Naive B cell (primary cell): Measurements from ENCODE around the gene PCED1B. TPM values are rescaled to one million over a fixed set of nuclear protein-coding genes. Genes with fewer than 3 reads are reported as not detected.
"Not testable (repeated sequence)": the region's sequence is repeated elsewhere in the genome, so short reads cannot be mapped to it uniquely, and the experiment has no call there.

Experiments used
- ATAC-seq, 2 donors: fragments of 150-1000 bp; cut with Tn5 transposase; 2 replicates each; pipeline ENCODE4 v1.10.0; 2021; ENCODE audit warnings: low read depth in 2 of 2, mild to moderate bottlenecking in 2 of 2, moderate library complexity in 2 of 2
- DNase-seq: peaks from one replicate; pipeline ENCODE4 v3.0.0; 2022
- H3K27ac Mint-ChIP-seq, 6 donors: one replicate each; pipeline ENCODE4 v1.8.0; 2020 to 2022; ENCODE audit warnings: mild to moderate bottlenecking in 6 of 6, mixed read lengths in 6 of 6, moderate library complexity in 5 of 6, inconsistent platforms in 2 of 6
- H3K27me3 Mint-ChIP-seq, 3 donors: one replicate each; pipeline ENCODE4 v1.8.0; 2021 to 2022; ENCODE audit warnings: mixed read lengths in 3 of 3, mild to moderate bottlenecking in 1 of 3
- H3K36me3 Mint-ChIP-seq, 2 donors: one replicate each; pipeline ENCODE4 v1.8.0; 2020 to 2022; ENCODE audit warnings: mixed read lengths in 2 of 2, inconsistent platforms in 1 of 2, mild to moderate bottlenecking in 1 of 2
- H3K4me1 Mint-ChIP-seq, 3 donors: one replicate each; pipeline ENCODE4 v1.8.0; 2020 to 2022; ENCODE audit warnings: mixed read lengths in 3 of 3, inconsistent platforms in 1 of 3, mild to moderate bottlenecking in 1 of 3, moderate library complexity in 1 of 3
- H3K4me3 Mint-ChIP-seq, 8 donors: one replicate each; pipeline ENCODE4 v1.8.0; 2020 to 2022; ENCODE audit warnings: mild to moderate bottlenecking in 8 of 8, mixed read lengths in 8 of 8, moderate library complexity in 8 of 8, inconsistent platforms in 2 of 8
- H3K9me3 Mint-ChIP-seq, 7 donors: one replicate each; pipeline ENCODE4 v1.8.0; 2020 to 2022; ENCODE audit warnings: mixed read lengths in 7 of 7, mild to moderate bottlenecking in 5 of 7, inconsistent platforms in 2 of 7, moderate library complexity in 1 of 7
- polyA plus RNA-seq, 6 donors: library from polyadenylated mRNA; unstranded; fragments of 300-500 nt; fragmentation: Illumina TruSeq; gene quantifications; one replicate each; pipeline ENCODE4 v1.2.3, GENCODE V29; 2021; ENCODE audit warnings: low read depth in 6 of 6

The PCED1B gene
- polyA plus RNA-seq, 6 donors from 2014 or later: 8.2 to 17.4 (median 11.0) TPM

DNA sequence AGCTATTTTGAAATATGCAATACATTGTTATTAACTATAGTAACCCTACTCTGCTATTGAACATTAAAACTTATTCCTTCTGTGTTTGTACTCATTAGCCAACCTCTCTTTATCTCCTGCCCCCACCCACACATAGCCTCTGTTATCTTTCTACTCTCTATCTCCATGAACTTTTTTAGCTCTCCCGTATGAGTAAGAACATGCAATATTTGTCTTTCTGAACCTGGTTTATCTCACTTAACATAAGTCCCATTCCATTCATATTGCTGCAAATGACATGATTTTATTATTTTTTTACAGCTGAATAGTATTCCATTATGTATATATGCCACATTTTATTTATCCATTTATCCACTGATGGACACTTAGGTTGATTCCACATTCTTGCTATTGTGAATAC, 79.4 kb downstream of the PCED1B start:
- no peak for ATAC-seq
- Mint-ChIP-seq H3K9me3 (peaks cover 0 to 6% (median 4%) of the 10 kb centered on the region in 7 donors), H3K36me3 (peaks cover 18 to 20% of the 10 kb centered on the region in 2 donors), H3K4me1 (peaks cover 5 to 8% (median 7%) of the 10 kb centered on the region in 3 donors), H3K27ac (no peak overlapping the region), H3K4me3 (peak overlapping the region in 1 of 8 donors; percentile 0), H3K27me3 (no peaks in the 10 kb centered on the region)
- no peak for DNase-seq

DNA sequence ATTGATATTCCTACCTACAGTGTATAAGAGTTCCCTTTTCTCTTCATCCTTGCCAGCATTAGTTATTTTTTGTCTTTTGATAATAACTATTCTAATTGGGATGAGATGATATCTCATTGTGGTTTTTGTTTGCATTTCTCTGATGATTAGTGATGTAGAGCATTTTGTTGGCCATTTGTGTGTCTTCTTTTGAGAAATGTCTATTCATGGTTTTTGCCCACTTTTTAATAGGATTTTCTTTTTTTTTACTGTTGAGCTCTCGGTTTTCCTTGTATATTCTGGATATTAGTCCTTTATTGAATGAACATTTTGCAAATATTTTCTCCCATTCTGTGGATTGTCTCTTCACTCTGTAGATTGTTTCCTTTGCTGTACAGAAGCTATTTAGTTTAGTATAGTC, 79.9 kb downstream of the PCED1B start:
- Mint-ChIP-seq H3K27me3 (no peaks in the 10 kb centered on the region), H3K9me3 (peaks cover 0 to 6% (median 4%) of the 10 kb centered on the region in 7 donors), H3K4me3 (no peak overlapping the region), H3K36me3 (peaks cover 18 to 21% of the 10 kb centered on the region in 2 donors), H3K27ac (peak overlapping the region in 1 of 6 donors; percentile 24), H3K4me1 (peaks cover 5 to 8% (median 7%) of the 10 kb centered on the region in 3 donors)
- DNase-seq (no peak), ATAC-seq (no peak)

- Mint-ChIP-seq H3K36me3 (peaks cover 18 to 21% of the 10 kb centered on the region in 2 donors), H3K27me3 (no peaks in the 10 kb centered on the region), H3K9me3 (peaks cover 0 to 6% (median 4%) of the 10 kb centered on the region in 7 donors), H3K27ac (peak overlapping the region in 1 of 6 donors; percentile 30), H3K4me1 (peaks cover 5 to 8% (median 7%) of the 10 kb centered on the region in 3 donors), H3K4me3 (peak overlapping the region in 1 of 8 donors; percentile 21)
- ATAC-seq (peak in 1 of 2 donors; percentile 32), DNase-seq (no peak)
Measured at GRCh38 chr12:47160316-47161244, 81.2 kb downstream of the PCED1B start.

DNA sequence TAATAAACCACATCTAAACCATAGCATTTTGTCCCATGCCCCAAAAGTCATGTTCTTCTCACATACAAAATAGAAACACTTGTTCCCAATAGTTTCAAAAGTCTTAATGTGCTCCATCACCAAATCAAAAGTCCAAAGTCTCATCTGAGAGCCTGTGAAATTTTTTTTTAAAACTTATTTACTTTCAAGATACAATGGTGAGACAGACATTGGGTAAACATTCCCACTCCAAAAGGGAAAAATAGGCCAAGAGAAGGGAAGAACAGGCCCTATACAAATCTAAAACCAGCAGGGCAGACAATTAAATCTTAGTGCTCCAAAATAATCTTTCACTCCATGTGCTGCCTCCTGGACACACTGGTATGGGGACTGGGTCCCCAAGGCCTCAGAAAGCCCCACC, 84.7 kb downstream of the PCED1B start:
- Mint-ChIP-seq H3K4me1 (peaks cover 0 to 9% (median 8%) of the 10 kb centered on the region in 3 donors), H3K27ac (no peak overlapping the region), H3K27me3 (no peaks in the 10 kb centered on the region), H3K9me3 (peaks cover 0 to 6% (median 3%) of the 10 kb centered on the region in 7 donors), H3K36me3 (peaks cover 29 to 31% of the 10 kb centered on the region in 2 donors), H3K4me3 (no peak overlapping the region)
- ATAC-seq (no peak), DNase-seq (no peak)

GRCh38 chr12:47164724-47165439, 85.5 kb downstream of the PCED1B start:
- Mint-ChIP-seq H3K9me3 (peaks cover 0 to 5% (median 0%) of the 10 kb centered on the region in 7 donors), H3K27ac (peak overlapping the region in 1 of 6 donors; percentile 3), H3K4me3 (no peak overlapping the region), H3K36me3 (peaks cover 23% of the 10 kb centered on the region in 2 donors), H3K4me1 (peaks cover 0 to 8% (median 5%) of the 10 kb centered on the region in 3 donors), H3K27me3 (no peaks in the 10 kb centered on the region)
- no peak for DNase-seq
- ATAC-seq: no peak

DNA sequence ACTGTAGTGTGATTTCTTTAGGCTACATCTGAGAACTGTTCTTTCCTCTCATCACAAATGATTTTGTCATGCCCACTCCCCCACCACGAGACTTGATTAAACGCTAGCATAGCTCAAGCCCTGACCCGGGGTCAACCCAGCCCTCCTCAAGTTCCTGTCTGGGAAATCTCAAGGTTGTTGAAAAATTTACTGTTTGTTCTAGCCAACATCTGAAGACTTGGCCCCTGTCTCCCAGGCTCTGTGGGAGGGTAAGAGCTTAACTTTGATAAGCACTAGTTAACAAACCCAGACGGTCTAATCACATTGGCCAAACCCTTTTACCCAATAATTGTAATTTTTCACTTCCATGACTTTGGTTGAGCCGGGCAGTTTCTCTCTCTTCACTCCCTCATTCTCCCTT, 86.5 kb downstream of the PCED1B start:
- Mint-ChIP-seq H3K27ac (peak overlapping the region in 1 of 6 donors; percentile 61), H3K4me1 (peaks cover 0 to 8% (median 5%) of the 10 kb centered on the region in 3 donors), H3K9me3 (peaks cover 1 to 9% (median 5%) of the 10 kb centered on the region in 7 donors), H3K36me3 (peaks cover 22 to 29% of the 10 kb centered on the region in 2 donors), H3K4me3 (no peak overlapping the region), H3K27me3 (no peaks in the 10 kb centered on the region)
- no peak for ATAC-seq
- no peak for DNase-seq

DNA sequence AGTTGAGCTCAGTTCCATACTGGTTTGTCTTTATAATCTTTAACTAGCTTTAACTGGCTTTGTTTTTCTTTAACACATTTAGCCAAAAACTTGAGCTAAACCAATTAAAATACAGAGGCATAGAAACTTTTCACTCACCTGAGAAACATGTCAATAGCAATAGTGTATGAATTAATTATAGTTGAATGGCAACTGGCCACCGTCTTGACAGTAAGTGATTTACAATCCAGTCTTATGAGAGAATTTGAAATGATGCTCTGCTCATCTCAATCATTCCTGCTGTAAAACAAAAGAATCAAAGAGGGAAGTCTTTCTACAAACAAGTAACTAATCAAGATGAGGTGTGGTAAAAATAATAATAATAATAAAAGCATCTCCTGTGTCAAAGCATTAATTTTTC, 86.9 kb downstream of the PCED1B start:
- Mint-ChIP-seq H3K4me1 (peaks cover under 1 to 9% (median 6%) of the 10 kb centered on the region in 3 donors), H3K27me3 (no peaks in the 10 kb centered on the region), H3K36me3 (peaks cover 23 to 31% of the 10 kb centered on the region in 2 donors), H3K4me3 (no peak overlapping the region), H3K27ac (peak overlapping the region in 1 of 6 donors; percentile 61), H3K9me3 (peaks cover 1 to 11% (median 5%) of the 10 kb centered on the region in 7 donors)
- no peak for DNase-seq
- ATAC-seq: no peak

DNA sequence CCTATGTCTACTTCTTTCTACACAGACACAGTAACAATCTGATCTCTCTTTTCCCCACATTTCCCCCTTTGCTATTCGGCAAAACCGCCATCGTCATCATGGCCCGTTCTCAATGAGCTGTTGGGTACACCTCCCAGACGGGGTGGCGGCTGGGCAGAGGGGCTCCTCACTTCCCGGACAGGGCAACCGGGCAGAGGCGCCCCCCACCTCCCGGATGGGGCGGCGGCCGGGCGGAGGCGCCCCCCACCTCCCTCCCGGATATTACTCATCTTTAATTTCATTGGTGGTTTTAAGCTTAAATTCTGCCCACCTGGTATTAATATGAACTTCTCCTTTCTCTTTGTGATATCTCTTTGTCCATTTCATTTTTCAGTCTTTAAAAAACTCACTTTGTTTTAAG, 90.9 kb downstream of the PCED1B start:
- not testable (repeated sequence) for ATAC-seq

DNA sequence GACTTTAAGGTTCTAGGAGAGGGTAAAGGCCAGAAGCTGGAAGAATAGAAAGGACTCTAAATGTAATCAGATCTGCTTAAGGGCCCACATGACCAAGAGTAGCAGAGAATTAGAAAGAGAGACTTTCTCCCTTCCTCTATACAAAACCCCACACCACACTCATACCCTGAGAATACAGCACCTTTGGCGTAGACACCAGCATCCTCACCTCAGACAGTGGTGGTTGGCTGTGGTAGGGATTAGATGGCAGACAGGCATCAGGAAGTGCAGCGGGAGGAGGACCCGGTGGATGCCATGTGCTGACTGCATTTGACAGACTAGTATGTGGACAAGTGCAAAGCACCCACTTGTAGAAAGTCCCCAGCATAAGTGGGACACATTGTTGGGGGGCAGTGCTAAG, 98.6 kb downstream of the PCED1B start:
- no peak for DNase-seq
- H3K4me1 Mint-ChIP-seq: peaks cover 0 to 8% (median 4%) of the 10 kb centered on the region in 3 donors
- H3K27ac Mint-ChIP-seq: no peak overlapping the region
- H3K4me3 Mint-ChIP-seq: peak overlapping the region in 1 of 8 donors; percentile 5
- no peaks in the 10 kb centered on the region for H3K9me3 Mint-ChIP-seq
- H3K27me3 Mint-ChIP-seq: no peaks in the 10 kb centered on the region
- H3K36me3 Mint-ChIP-seq: peaks cover 11 to 13% of the 10 kb centered on the region in 2 donors
- ATAC-seq: no peak

More for the DNA sequence above, 90.9 kb downstream of the PCED1B start:
- Mint-ChIP-seq H3K36me3 (peaks cover 24 to 36% of the 10 kb centered on the region in 2 donors), H3K4me1 (peaks cover 12 to 20% (median 20%) of the 10 kb centered on the region in 3 donors), H3K9me3 (peaks cover 4 to 17% (median 7%) of the 10 kb centered on the region in 7 donors)
- not testable (repeated sequence) for H3K27ac Mint-ChIP-seq, H3K27me3 Mint-ChIP-seq, H3K4me3 Mint-ChIP-seq, DNase-seq

DNA sequence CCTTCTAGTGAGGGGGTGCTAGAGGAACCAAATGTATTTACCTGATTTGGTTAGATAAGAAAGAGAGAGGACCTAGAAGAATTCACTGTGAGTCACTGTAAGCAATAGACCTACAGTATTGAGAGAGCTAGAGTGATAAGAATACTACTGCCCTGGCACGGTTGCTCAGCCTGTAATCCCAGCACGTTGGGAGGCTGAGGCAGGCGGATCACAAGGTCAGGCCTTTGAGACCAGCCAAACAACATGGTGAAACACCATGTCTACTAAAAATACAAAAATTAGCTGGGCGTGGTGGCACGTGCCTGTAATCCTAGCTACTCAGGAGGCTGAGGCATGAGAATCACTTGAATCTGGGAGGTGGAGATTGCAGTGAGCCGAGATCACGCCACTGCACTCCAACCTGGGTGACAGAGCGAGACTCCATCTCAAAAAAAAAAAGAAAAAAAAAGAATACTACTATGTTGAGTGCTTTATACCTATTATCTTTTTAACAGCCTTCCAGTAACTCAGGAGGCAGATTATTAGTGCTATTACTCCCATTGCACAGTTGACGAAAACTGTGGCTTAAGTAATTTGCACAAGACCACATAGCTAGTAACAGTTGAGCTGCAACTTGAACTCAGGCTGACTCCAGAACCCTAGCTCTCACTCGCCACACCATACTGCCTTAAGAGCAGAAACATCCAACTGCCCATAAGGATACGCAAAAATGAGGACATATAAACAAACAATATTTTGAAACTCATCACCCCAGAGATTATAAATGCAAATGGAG, 102.9 kb downstream of the PCED1B start:
- H3K36me3 Mint-ChIP-seq, H3K9me3 Mint-ChIP-seq, H3K27me3 Mint-ChIP-seq, H3K4me3 Mint-ChIP-seq, ATAC-seq, DNase-seq: not testable (repeated sequence)
- Mint-ChIP-seq H3K4me1 (peaks cover 0 to 10% (median 8%) of the 10 kb centered on the region in 3 donors), H3K27ac (peak overlapping the region in 2 of 6 donors; percentile 44 to 56)

DNA sequence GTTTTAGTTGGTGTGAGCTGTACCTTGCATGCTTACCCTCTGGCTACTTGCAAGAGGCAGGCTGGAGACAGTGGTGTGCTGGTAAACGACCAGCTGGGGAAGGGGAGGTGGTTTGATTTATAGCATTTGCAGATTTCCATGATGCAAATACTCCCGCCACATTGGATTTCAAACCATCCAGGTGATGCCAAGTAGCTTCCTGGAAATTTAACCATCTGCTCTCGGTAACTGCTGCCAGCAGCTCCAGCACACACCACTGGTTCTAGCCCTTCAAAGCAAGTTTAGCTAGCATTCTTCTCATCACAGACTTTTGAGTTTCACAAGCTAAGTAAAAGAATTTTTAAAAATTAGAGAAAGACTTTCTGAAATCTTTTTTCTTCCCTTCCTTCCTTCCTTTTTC, 104.8 kb downstream of the PCED1B start:
- Mint-ChIP-seq H3K36me3 (peaks cover 0 to 12% of the 10 kb centered on the region in 2 donors), H3K27me3 (no peaks in the 10 kb centered on the region), H3K27ac (peak overlapping the region in 1 of 6 donors; percentile 10), H3K4me3 (no peak overlapping the region), H3K4me1 (peaks cover 14 to 25% (median 15%) of the 10 kb centered on the region in 3 donors), H3K9me3 (no peaks in the 10 kb centered on the region)
- DNase-seq: no peak
- ATAC-seq: no peak

DNA sequence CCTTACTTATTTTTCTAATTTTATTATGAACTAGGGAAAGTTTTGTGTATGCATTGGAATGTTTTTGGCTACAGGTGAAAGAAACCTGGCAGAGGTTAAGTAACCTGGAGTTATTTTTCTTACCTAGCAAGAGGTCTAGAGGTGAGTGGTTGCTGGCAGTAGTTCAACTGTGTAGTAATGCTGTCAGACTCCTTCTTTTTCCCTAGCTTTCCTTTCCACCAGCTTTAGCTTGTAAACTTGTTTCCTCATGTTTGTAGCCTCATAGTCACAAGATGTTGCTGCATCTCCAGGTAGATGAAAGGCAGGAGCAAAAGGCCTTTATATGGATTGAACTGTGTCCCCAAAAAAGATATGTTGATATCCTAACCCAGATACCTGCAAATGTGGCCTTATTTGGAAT, 105.4 kb downstream of the PCED1B start:
- no peaks in the 10 kb centered on the region for H3K9me3 Mint-ChIP-seq
- H3K27ac Mint-ChIP-seq: peak overlapping the region in 2 of 6 donors; percentile 33 to 73
- H3K4me1 Mint-ChIP-seq: peaks cover 19 to 31% (median 21%) of the 10 kb centered on the region in 3 donors
- H3K27me3 Mint-ChIP-seq: no peaks in the 10 kb centered on the region
- no peak overlapping the region for H3K4me3 Mint-ChIP-seq
- no peak for ATAC-seq
- H3K36me3 Mint-ChIP-seq: peaks cover 0 to 12% of the 10 kb centered on the region in 2 donors
- DNase-seq: no peak
